Stimulated activated CD8-positive, alpha-beta memory T cell treated with anti-CD3 and anti-CD28 coated beads, Interleukin-15, amount 100 ng/mL, for 24 hours (primary cell): ENCODE measurements around the gene PARP3.
"Not testable (repeated sequence)": the region's sequence is repeated elsewhere in the genome, so short reads cannot be mapped to it uniquely, and the experiment has no call there.

ENCODE experiments used
- DNase-seq: peaks from one replicate; pipeline ENCODE4 v3.0.0-alpha.2; 2020; ENCODE audit warnings: low read depth

Gene PARP3

DNA sequence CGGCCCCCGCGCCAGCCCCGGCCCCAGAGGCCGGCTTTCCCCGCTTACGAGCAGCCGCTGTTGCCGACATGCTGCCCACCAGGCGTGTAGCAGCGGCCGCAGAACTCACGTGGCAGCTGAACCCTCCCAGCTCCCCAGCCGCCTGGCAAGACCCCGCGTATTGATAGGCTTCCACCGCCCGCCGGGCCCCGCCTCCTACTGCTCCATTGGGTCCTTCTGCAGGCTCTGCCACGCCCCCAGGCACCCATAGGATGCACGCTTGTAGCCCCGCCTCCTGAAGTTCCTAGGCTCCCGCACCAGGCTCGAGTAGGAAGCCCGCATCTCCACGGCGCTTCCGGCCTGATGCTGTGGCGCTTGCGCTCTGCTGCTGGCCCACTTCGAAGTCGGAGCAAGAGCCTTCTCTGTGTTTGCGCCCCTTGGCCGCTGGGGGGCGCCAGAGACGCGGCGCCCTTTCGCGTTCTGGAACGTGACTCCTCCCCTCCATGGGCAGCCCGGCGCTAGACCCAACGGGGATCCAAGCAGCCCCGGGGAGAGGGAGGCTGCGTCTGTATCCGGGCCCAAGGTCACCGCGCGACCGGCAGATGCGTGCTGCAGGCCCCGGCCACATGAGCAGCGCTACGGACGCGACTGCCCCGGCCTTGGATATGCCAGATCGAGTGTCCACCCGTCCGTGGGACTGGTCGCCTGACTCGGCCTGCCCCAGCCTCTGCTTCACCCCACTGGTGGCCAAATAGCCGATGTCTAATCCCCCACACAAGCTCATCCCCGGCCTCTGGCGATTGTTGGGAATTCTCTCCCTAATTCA lies at the start of gene PARP3, which contains the start of gene RRP9:
Gene PARP3 (plus strand): TSS at position 566 of the 805 bp plus-strand sequence. CDS start 993 bp downstream, outside the sequence.
Gene RRP9 (minus strand): TSS at position 107 of the 805 bp plus-strand sequence. CDS start 37 bp downstream, at position 70.
- peak; percentile 95 for DNase-seq

DNA sequence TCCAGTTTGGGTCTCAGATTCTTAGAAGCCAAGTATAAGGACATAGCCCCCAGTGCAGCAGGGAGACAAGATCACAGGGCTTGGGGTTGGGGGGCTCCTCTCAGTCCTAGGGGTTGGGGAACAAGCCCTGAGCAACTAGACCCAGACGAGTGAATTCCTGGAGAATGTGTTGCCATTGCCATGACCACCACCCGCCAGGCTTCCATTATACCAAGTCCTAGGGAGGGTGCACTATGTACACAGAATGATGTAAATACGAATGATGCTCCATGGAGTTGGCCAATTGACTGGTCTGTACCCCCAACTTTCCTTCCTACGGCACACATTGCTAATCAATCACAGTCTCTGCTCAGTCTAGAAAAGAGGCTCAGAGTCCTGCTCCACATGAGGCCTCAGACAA lies 47.8 kb upstream of the PARP3 start:
- DNase-seq = no peak

DNA sequence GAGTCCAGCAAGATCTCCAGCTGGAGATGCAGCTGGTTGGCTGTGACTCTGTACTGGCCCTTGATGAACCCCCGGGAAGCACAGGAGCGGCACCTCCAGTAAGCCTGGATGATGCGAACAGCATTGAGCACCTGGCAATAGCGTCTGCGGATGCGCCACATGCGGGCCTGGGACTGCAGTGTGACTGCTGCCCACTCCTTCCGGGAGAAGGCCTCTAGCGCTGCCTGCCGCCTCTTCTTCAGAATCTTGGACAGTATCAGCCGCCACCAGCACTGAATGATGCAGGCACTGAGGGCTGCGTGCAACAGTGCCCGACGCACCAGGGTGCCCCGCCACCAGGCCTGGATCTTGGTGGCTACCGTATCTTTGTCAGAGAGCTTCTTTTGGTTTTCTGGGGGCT lies 47.2 kb upstream of the PARP3 start:
- DNase-seq = no peak

DNA sequence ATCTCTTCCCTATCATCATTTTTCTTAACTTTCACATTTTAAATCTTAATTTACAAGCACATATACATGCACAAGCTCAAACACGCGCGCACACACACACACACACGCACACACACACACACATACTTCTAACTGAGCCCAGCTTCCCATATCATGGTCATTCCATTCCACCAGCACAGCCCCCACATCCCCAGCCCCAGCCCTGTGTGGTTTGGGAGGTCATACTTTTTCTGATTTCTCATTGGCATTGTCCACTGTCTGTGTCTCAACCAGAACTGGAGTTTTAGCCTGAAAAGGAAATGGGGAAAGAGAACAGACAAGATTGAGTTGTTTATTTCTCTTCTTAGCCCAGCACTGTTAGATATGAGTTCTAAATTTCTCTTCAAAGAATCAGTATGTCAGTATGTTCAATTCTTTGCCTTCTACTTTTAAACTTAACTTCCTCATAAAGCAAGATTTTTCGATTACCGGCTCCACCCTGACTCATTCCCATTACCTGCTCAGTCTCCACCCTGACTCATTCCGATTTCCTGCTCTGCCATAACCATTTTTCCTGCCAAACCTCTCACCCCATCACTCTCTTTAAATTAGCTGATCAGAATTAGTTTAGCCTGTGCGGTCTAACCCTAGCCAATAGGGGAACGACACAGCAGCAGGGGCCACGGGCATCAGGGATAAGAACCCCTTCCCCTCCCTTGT lies 45.4 kb upstream of the PARP3 start:
- DNase-seq = no peak

DNA sequence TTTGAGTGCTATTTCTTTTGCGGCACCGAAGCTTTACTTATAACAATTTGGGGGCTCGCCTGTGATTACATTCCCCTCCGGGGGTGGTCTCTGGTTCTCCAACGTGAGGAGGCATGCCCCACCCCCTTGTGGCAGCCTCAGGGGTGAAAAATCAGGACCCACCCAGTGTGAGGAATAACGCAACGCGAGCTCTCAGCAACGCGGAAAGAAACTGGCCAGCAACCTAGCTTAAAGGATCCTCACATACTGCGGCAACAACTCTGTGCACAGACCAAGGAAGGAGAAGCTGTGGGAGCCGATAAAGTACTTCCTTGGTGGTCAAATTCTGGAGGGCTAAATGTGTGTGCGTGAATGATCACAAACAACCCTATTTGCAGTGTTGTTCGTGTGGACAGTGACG lies 44.8 kb upstream of the PARP3 start:
- DNase-seq = no peak

DNA sequence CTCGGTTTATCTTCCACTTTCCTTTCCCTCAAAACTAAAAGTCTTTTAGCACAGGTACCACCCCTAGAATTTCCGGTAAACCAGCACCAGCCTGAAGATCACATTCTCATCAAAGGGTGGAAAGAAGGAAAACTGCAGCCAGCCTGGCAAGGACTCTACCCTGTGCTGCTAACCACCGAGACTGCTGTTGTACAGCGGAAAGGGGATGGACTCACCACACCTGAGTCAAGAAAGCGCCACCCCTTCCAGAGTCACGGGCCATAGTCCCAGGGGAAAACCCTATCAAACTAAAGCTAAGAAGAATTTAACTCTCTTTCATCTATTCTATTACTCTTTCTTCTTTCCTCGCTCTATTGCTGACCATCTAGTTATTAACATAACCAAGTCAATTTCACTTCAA lies 42.1 kb upstream of the PARP3 start:
- DNase-seq = not testable (repeated sequence)

DNA sequence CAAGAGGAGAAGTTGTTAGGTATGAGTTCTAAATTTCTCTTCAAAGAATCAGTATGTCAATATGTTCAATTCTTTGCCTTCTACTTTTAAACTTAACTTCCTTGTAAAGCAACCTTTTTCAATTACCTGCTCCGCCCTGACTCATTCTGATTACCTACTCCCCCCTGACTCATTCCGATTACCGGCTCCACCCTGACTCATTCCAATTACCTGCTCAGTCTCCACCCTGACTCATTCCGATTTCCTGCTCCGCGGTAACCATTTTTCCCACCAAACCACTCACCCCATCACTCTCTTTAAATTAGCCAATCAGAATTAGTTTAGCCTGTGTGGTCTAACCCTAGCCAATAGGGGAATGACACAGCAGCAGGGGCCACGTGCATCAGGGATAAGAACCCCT lies 39.8 kb upstream of the PARP3 start:
- DNase-seq = not testable (repeated sequence)

DNA sequence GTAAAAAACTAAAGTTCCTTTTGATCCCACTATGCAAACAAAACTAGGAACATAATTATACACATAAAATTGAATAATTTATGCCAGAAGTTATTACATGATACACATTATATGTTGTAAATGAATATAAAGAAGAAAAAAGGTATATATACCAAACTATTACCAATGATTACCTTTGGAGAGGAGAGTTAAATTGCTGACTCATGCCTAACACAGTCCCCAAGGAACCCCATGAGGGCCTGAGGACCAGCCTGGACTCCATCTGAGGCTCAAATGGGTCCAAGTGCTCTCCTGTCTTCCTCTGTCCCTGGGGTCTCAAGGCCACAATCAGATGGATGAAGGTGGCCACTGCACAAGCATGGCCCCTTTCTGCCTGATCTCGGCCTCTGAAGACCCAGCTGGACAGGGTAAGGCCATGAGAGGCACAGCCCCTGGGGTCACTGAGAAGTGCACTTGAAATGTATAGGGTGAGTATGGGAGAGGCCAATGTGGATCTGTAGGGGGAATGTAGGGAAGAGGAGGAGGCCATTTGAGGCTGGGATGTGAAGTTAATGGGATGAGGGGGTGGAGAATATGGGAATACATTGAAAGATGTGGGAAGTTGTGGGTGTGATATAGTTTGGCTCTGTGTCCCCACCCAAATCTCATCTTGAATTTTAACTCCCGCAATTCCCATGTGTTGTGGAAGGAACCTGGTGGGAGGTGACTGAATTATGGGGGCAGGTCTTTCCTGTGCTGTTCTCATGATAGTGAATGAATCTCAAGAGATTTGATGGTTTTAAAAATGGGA lies 37.9 kb upstream of the PARP3 start:
- no peak for DNase-seq

DNA sequence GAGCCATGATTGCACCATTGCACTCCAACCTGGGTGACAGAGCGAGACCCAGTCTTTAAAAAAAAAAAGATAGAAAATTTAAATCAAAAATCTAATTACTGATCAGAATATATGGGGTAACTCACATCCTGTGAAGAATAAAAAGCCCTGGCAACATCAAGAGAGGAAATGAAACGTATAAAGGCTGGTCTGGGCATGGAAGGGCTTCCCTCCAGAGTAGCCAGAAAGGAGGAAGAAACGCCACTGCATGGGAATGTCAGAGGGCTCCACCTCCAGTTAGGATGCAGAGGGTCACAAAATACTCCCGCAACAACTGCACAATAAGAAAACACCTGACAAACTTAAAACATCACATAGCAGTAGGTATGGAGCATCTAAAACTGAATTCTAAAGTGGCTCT lies 34.1 kb upstream of the PARP3 start:
- no peak for DNase-seq

DNA sequence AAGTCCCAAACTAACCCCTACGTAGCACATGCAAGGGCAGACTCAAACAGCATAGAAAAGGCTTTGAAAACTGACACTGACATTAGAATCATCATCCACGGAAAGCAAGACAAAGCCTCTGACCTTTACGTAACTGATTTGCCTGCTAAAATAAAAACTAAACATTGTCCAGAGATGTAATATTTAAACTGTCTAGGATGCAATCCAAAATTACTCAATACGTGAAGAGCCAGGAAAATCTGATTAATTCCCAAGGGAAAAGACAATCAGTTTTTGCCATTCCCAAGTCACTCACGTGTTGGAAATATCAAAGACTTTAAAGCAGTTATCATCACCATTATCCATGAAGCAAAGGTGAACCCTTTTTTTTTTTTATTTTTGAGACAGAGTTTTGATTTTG lies 25.7 kb upstream of the PARP3 start:
- no peak for DNase-seq

DNA sequence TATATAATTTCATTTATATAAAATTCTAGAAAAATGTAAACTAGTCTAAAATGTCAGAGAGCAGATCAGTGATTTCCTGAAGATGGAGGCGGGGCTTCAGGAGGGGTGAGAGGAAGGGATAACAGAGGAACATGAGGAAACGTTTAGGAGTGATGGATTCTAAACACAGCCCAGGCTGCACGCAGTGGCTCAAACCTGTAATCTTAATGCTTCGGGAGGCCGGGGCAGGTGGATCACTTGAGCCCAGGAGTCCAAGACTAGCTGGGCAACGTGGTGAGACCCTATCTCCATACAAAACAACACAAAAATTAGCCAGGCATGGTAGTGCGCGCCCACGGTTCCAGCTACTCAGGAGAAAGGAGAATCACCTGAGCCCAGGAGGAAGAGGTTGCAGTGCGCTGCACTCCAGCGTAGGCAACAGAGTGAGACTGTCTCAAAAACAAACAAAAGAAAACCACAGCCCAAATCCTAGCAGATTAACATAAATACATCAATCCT lies 21.0 kb upstream of the PARP3 start:
- no peak for DNase-seq

DNA sequence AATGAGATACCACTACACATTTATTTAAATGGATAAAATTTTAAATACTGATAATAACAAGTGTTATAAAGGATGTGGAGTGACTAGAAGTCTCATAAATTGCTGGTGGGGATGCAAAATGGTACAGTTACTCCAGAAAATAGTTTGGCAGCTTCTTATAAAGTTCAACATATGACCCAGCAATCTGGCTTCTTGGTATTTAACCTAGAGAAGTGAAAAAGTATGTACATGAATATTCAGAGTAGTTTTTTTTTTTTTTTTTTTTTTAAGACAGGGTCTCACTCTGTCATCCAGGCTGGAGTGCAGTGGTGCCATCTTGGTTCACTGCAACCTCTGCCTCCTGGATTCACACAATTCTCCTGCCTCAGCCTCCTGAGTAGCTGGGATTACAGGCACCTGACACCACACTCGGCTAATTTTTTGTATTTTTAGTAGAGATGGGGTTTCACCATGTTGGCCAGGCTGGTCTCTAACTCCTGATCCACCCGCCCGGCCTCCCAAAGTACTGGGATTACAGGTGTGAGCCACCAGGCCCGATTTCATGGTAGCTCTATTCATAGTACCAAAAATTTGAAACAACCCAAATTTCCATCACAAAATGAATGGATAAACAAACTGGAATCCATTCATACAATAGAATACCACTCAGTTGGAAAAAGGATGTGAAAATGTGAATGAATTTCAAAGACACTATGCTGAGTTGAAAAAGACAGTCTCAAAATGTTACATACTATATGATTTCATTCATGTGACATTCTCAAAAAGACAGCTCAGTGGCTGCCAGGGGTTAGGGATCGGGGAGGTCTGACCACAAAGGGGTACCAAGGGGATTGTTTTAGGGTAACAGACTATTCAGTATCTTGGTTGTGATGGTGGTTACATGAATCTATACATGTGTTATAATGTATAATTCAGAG lies 14.8 kb upstream of the PARP3 start:
- DNase-seq = no peak

DNA sequence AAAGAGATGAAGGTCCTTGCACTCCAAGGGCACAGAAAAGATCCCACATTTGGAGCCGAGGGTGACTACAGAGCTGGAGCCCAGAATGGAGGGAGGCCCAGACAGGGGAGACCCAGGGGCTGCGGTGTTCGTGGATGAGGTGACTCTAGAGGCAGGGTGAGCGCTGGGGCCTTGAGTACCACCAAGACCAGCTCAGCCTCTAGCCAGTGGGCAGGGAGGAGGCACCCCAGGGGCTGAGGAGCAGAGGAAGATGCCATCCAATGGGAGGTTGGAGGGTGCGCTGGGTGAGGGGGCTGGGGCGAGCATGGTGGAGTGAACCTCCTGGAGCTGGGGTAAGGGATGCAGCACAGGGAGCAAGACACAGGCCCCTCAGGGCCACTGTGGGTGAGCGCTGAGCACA lies 13.7 kb upstream of the PARP3 start:
- DNase-seq = no peak

DNA sequence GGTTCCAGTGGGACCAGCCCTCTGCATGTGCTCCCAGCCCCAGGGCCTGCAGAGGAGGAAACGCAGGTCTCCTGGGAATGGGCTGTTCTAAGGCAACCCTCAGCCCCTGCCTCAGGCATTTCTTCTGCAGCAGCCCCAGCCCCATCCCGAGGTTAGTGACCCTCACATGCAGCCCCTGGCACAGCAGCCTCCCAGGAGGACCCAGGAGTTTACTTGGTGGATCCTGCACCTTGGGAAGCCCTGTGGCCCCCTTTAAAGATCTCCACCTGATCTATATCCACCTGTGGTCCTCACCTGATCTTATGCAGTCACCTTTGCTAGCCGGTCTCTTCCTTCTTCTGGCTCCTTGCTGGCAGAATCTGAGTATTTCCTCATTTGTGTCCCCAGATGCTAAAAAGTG lies 13.2 kb upstream of the PARP3 start:
- DNase-seq = not testable (repeated sequence)

DNA sequence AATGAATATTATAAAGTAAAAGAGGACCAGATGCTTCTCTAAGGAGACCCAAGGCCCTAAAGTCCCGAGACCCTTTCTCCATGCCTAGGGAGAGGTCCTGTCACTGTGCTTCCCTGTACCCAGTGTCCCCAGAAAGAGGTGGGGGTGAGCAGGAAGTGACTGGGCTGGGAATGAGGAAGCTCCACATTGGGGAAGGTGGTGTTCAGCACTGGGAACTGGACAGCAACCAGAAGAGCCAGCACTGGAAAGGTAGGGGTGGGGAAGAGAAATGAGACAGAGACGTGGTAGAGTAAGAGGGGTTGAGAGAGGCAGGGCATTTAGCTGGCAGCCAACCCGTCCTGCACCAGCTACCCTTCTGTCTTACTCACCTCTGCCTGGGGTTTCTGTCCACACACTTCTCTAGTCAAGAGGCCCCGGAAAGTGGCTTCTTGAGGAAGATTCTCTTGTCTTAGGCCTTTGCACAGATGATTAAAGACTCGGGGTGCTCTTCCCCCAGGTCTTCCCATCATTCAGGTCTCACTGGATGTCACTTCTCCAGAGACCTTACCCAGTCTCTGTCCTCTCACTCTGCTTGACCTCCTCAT lies 12.7 kb upstream of the PARP3 start:
- no peak for DNase-seq

DNA sequence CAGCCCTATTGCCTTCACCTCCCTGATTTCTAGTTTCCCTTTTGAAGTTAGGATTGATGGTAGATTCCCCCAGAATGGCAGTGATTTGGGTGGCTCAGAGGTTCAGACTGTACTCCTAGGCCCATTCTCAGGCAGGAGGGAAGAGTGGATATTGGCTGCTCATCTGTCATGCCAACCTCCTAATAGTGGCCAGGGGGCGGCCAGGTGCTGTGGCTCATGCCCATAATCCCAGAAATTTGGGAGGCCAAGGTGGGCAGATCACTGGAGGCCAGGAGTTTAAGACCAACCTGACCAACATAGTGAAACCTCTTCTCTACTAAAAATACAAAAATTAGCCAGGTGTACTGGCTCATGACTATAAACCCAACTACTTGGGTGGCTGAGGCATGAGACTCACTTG lies 11.7 kb upstream of the PARP3 start:
- no peak for DNase-seq

DNA sequence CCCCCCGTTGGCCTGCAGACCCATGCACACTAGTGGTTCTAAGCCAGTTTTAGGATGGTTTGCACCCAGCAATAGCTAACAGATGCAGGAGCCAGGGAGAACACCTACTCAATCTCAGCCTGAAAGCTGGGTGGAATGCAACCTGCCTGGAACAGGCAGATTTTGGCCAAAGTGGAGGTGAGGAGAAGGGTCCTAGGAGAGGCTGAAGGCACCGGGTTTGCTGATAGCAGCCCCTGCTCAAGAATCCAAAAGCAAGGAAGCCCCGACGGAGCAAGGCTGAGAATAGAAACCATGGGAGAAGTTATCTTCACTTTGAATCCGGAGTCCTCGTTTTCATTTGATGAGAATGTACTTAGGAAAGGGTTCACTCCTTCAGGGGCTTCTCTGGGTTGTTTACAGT lies 10.4 kb upstream of the PARP3 start:
- DNase-seq = no peak

DNA sequence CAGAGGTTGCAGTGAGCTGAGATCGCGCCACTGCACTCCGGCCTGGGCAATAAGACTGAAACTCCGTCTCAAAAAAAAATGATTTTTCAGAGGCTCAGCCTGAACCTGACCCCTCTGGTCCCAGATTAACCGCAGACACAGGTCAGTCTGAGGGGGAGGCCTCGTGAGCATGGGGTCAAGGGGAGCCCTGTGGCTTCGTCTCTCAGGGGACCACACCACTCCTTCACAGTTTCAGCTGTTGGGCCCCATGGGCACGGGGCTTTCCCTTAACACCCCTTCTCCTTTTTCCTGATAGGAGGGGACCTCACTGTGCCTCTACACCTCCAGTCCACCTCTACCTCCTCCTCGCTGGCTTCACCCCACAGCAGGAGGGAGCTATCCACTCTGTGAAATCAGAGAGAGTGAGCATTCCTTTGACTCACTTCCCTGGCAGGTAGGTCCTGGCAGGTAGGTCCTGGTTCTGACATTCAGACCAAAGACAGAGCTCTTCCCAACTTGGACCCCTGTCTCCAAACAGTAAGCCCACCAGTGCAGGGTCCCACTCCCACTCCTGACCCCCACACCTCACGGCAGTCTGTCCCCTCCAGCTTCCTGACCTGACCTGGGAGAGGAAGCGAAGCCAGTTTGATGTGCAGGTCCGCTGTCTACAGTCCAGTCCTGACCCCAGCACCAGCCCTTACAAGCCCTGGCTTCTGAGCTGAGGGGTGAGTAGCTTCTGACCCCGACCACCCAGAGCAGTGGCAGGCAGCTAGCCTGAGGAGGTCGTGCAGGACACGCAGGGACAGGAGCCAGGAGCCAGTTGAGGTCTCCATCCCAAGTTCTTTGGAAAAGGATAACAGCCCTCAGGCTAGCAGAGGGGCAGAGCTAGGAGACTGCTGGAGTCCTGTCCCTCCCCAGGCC lies 9.4 kb upstream of the PARP3 start:
- no peak for DNase-seq

DNA sequence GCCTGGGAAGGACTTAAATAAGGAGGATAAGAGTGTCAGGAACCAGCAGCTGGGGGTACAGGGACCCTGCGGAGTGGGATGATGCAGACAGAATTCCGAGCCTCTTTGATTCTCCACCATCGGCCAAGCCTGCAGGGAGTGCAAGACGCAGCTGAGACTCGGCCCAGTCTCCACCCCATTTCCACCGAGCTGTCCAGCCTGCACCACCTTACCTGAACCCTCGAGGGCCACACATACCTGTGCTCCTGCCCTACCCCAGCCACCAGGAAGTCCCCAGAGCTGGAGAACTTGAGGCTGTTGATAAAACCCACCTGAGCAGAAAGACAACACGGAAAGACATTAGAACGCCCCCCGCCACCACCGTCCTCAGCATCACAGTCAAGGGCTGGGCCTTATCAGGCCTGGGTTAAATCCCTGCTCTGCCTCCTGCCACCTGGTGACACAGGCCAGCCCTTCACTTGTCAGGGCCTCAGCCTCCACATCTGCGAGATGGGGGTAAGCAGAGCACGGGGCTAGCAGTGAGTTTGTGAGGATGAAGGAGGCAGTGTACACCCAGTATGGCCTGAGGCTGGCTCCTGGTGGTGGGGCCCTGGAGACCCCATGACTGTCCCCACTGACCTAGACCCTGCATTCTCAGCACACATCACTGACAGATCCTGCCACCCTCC lies 8.6 kb upstream of the PARP3 start:
- DNase-seq = no peak
